Mesothelial cell of epicardium (in vitro differentiated cells): ENCODE data around the gene EMP2. TPM values are rescaled to one million over a fixed set of nuclear protein-coding genes. Genes with fewer than 3 reads are reported as not detected.

ENCODE experiments used
- DNase-seq, 2 experiments: peaks; one replicate each; pipeline ENCODE4 v3.0.0; 2021; ENCODE audit warnings: low spot score in 2 of 2; ENCODE audit not compliant: unreplicated experiment in 2 of 2
- H3K27ac Mint-ChIP-seq: 2 replicates; pipeline ENCODE4 v1.8.0; 2021; ENCODE audit warnings: mixed read lengths
- H3K27me3 Mint-ChIP-seq: 2 replicates; pipeline ENCODE4 v1.8.0; 2021; ENCODE audit warnings: low read depth, mixed read lengths
- H3K36me3 Mint-ChIP-seq: 2 replicates; pipeline ENCODE4 v1.8.0; 2021; ENCODE audit warnings: mixed read lengths
- H3K4me1 Mint-ChIP-seq: 2 replicates; pipeline ENCODE4 v1.8.0; 2021; ENCODE audit warnings: mixed read lengths
- H3K4me3 Mint-ChIP-seq: 2 replicates; pipeline ENCODE4 v1.8.0; 2021; ENCODE audit warnings: mild to moderate bottlenecking, moderate library complexity, mixed read lengths
- H3K9me3 Mint-ChIP-seq: 2 replicates; pipeline ENCODE4 v1.8.0; 2021; ENCODE audit warnings: mixed read lengths
- total RNA-seq: library from RNA; stranded (reverse); gene quantifications from 3 replicates; pipeline ENCODE4 v1.2.1, GENCODE V29; 2021
- TF ChIP-seq, protein P1 (sequence below): fragments of 200-600 bp; sonication (generic); IDR thresholded peaks from one replicate; pipeline ENCODE4 v1.5.0; 2021; ENCODE audit warnings: antibody characterized with exemption; ENCODE audit not compliant: unreplicated experiment

Gene EMP2
- total RNA-seq, 1 donor from 2014 or later: 53.8 TPM

DNA sequence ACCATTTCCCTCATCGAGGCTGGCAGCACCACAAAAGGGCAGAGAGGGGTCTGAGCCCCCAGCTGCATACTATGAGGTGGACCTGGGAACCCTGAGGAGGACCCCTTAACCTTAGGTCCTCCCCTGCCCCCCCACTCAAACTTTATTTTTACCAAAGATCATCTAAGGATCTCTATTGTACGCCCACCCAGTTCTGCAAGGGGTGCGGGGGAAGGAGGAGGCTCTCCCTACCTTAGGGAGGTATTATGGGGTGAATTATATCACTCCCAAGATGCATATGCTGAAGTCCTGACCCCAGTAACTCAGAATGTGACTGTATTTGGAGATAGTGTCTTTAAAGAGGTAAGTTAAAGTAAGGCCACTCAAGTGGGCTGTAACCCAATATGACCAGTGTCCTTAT is 26.8 kb upstream of the EMP2 start:
- DNase-seq: no peak

GRCh38 chr16:10606607-10607006 is 26.2 kb upstream of the EMP2 start:
- DNase-seq: no peak
- TF ChIP-seq, protein P1, sequence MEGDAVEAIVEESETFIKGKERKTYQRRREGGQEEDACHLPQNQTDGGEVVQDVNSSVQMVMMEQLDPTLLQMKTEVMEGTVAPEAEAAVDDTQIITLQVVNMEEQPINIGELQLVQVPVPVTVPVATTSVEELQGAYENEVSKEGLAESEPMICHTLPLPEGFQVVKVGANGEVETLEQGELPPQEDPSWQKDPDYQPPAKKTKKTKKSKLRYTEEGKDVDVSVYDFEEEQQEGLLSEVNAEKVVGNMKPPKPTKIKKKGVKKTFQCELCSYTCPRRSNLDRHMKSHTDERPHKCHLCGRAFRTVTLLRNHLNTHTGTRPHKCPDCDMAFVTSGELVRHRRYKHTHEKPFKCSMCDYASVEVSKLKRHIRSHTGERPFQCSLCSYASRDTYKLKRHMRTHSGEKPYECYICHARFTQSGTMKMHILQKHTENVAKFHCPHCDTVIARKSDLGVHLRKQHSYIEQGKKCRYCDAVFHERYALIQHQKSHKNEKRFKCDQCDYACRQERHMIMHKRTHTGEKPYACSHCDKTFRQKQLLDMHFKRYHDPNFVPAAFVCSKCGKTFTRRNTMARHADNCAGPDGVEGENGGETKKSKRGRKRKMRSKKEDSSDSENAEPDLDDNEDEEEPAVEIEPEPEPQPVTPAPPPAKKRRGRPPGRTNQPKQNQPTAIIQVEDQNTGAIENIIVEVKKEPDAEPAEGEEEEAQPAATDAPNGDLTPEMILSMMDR: no peak
- H3K9me3 Mint-ChIP-seq: peaks cover 3% of the 10 kb centered on the region
- H3K36me3 Mint-ChIP-seq: no peaks in the 10 kb centered on the region
- no peaks in the 10 kb centered on the region for H3K27me3 Mint-ChIP-seq
- H3K4me3 Mint-ChIP-seq: no peak overlapping the region
- peaks cover 19% of the 10 kb centered on the region for H3K4me1 Mint-ChIP-seq
- peak overlapping the region; percentile 26 for H3K27ac Mint-ChIP-seq

More for the DNA sequence above, 26.8 kb upstream of the EMP2 start:
- H3K4me1 Mint-ChIP-seq: peaks cover 14% of the 10 kb centered on the region
- no peak overlapping the region for H3K4me3 Mint-ChIP-seq
- no peaks in the 10 kb centered on the region for H3K36me3 Mint-ChIP-seq
- peaks cover 3% of the 10 kb centered on the region for H3K9me3 Mint-ChIP-seq
- H3K27me3 Mint-ChIP-seq: no peaks in the 10 kb centered on the region
- TF ChIP-seq, protein P1: no peak
- no peak overlapping the region for H3K27ac Mint-ChIP-seq

- DNase-seq: no peak
- H3K9me3 Mint-ChIP-seq: peaks cover 3% of the 10 kb centered on the region
- H3K4me3 Mint-ChIP-seq: no peak overlapping the region
- H3K4me1 Mint-ChIP-seq: peaks cover 21% of the 10 kb centered on the region
- H3K27ac Mint-ChIP-seq: no peak overlapping the region
- TF ChIP-seq, protein P1: no peak
- H3K27me3 Mint-ChIP-seq: no peaks in the 10 kb centered on the region
- no peaks in the 10 kb centered on the region for H3K36me3 Mint-ChIP-seq
Measured at GRCh38 chr16:10605636-10606035, 25.2 kb upstream of the EMP2 start.

- DNase-seq: no peak
- H3K4me3 Mint-ChIP-seq: no peak overlapping the region
- TF ChIP-seq, protein P1: no peak
- peak overlapping the region; percentile 83 for H3K27ac Mint-ChIP-seq
- peaks cover 3% of the 10 kb centered on the region for H3K9me3 Mint-ChIP-seq
- H3K36me3 Mint-ChIP-seq: no peaks in the 10 kb centered on the region
- no peaks in the 10 kb centered on the region for H3K27me3 Mint-ChIP-seq
- peaks cover 22% of the 10 kb centered on the region for H3K4me1 Mint-ChIP-seq
Measured at GRCh38 chr16:10601444-10602408, 21.3 kb upstream of the EMP2 start.

- TF ChIP-seq, protein P1: no peak
- Mint-ChIP-seq H3K27ac (peak overlapping the region; percentile 67), H3K9me3 (peaks cover 3% of the 10 kb centered on the region), H3K4me3 (no peak overlapping the region), H3K4me1 (peaks cover 19% of the 10 kb centered on the region), H3K27me3 (no peaks in the 10 kb centered on the region), H3K36me3 (no peaks in the 10 kb centered on the region)
- DNase-seq: no peak
Measured at GRCh38 chr16:10600782-10601443, 20.5 kb upstream of the EMP2 start.
